SK-N-SH (cell line): ENCODE results near the gene ACIN1. TPM values are rescaled to one million over a fixed set of nuclear protein-coding genes. Genes with fewer than 3 reads are reported as not detected.

Source experiments
- CTCF ChIA-PET: fragments of 300-600, 350-600 bp; formaldehyde crosslinking; extraction: SDS; loops from one replicate; lab custom pipeline; 2021; lab: Yijun Ruan, JAX
- POLR2A ChIA-PET: fragments of 350-600 bp; sonication (Branson Sonifier 250); formaldehyde crosslinking; extraction: SDS; loops from one replicate; lab custom pipeline; 2020; ENCODE audit warnings: antibody characterized with exemption, inconsistent platforms; lab: Yijun Ruan, JAX
- DNase-seq: peaks from one replicate; pipeline ENCODE4 v3.0.0; 2012
- H2AFZ ChIP-seq: fragments of 200-600 bp; sonication (generic); 2 replicates; pipeline ENCODE4 v1.8.1; 2016; ENCODE audit warnings: antibody characterized with exemption, mild to moderate bottlenecking, low read depth
- H3F3A ChIP-seq: fragments of 200-600 bp; sonication (generic); replicated peaks from 2 replicates; pipeline ENCODE3; 2016; ENCODE audit warnings: antibody characterized with exemption, mild to moderate bottlenecking; ENCODE audit not compliant: insufficient read depth
- H3K27ac ChIP-seq, 2 experiments: fragments of 200-500 bp in 1 of 2; fragments of 200-600 bp in 1 of 2; sonication (Bioruptor generic) in 1 of 2; sonication (generic), shearing (Covaris generic) in 1 of 2; 2 replicates each; pipeline versions ENCODE4 v1.5.1 to v1.6.1; 2014 to 2016; ENCODE audit warnings: low read depth in 2 of 2, inconsistent platforms in 1 of 2, low read length in 1 of 2, mild to moderate bottlenecking in 1 of 2, mixed read lengths in 1 of 2
- H3K27me3 ChIP-seq: fragments of 200-600 bp; sonication (generic), shearing (Covaris generic); 2 replicates; pipeline ENCODE4 v1.6.1; 2016; ENCODE audit warnings: mixed run types; ENCODE audit not compliant: insufficient read depth
- H3K36me3 ChIP-seq, 2 experiments: fragments of 200-500 bp in 1 of 2; fragments of 200-600 bp in 1 of 2; sonication (Bioruptor generic) in 1 of 2; sonication (generic) in 1 of 2; replicated peaks in 1 of 2; 2 replicates each; pipeline versions ENCODE3 to v1.5.1; 2014 to 2016; ENCODE audit warnings: low read length in 1 of 2, mild to moderate bottlenecking in 1 of 2; ENCODE audit not compliant: insufficient read depth in 2 of 2, control insufficient read depth in 1 of 2
- H3K4me1 ChIP-seq, 2 experiments: fragments of 200-500 bp in 1 of 2; fragments of 200-600 bp in 1 of 2; sonication (Bioruptor generic) in 1 of 2; sonication (generic), shearing (Covaris generic) in 1 of 2; 2 replicates each; pipeline versions ENCODE4 v1.5.1 to v1.6.1; 2014 to 2016; ENCODE audit warnings: low read depth in 1 of 2, low read length in 1 of 2, mixed run types in 1 of 2; ENCODE audit not compliant: insufficient read depth in 2 of 2, control insufficient read depth in 1 of 2
- H3K4me2 ChIP-seq: fragments of 200-600 bp; sonication (generic), shearing (Covaris generic); 2 replicates; pipeline ENCODE4 v1.6.1; 2017; ENCODE audit warnings: mixed run types
- H3K4me3 ChIP-seq, 2 experiments: fragments of 200-500 bp in 1 of 2; fragments of 200-600 bp in 1 of 2; sonication (Bioruptor generic) in 1 of 2; sonication (generic), shearing (Covaris generic) in 1 of 2; 2 replicates each; pipeline versions ENCODE4 v1.5.1 to v1.8.1; 2014 to 2016; ENCODE audit warnings: low read depth in 2 of 2, inconsistent platforms in 1 of 2, low read length in 1 of 2, mild to moderate bottlenecking in 1 of 2, mixed read lengths in 1 of 2, moderate library complexity in 1 of 2
- H3K79me2 ChIP-seq: fragments of 200-600 bp; sonication (generic); 2 replicates; pipeline ENCODE4 v1.8.1; 2017; ENCODE audit warnings: mild to moderate bottlenecking; ENCODE audit not compliant: insufficient read depth
- H3K9ac ChIP-seq: fragments of 200-600 bp; sonication (generic); 2 replicates; pipeline ENCODE4 v1.6.1; 2017; ENCODE audit warnings: mixed run types
- H3K9me2 ChIP-seq: fragments of 200-600 bp; sonication (generic); 2 replicates; pipeline ENCODE4 v1.6.1; 2017; ENCODE audit warnings: mixed run types
- H3K9me3 ChIP-seq: fragments of 200-600 bp; sonication (generic); 2 replicates; pipeline ENCODE4 v1.6.1; 2017; ENCODE audit warnings: mixed run types, mild to moderate bottlenecking, moderate library complexity
- H4K20me1 ChIP-seq: fragments of 200-600 bp; sonication (generic); 2 replicates; pipeline ENCODE4 v1.6.1; 2017; ENCODE audit warnings: mild to moderate bottlenecking, mixed run types; ENCODE audit not compliant: insufficient read depth
- CTCF ChIP-seq: fragments of 200-600 bp; sonication (generic); IDR thresholded peaks from 2 replicates; pipeline ENCODE4 v1.6.1; 2017; ENCODE audit warnings: antibody characterized with exemption, mild to moderate bottlenecking, moderate library complexity
- EP300 ChIP-seq, 2 experiments: IDR thresholded peaks; 2 replicates each; pipeline versions ENCODE4 v1.4.0 to v1.6.1; 2012; ENCODE audit warnings: borderline replicate concordance in 1 of 2, low read depth in 1 of 2, low read length in 1 of 2
- EZH2phosphoT487 ChIP-seq: fragments of 200-600 bp; sonication (generic); IDR thresholded peaks from 2 replicates; pipeline ENCODE4 v1.6.1; 2017; ENCODE audit warnings: low read depth, mixed run types, mild to moderate bottlenecking, antibody characterized with exemption, moderate library complexity, borderline replicate concordance
- FOSL2 ChIP-seq: IDR thresholded peaks from 2 replicates; pipeline ENCODE4 v1.4.0; 2012; ENCODE audit warnings: low read depth, mild to moderate bottlenecking, moderate library complexity, borderline replicate concordance
- FOXJ3 ChIP-seq: sonication (generic); formaldehyde crosslinking; IDR thresholded peaks from 2 replicates; pipeline ENCODE4 v1.5.1; 2020; ENCODE audit warnings: mild to moderate bottlenecking, missing genetic modification reagents
- GABPA ChIP-seq: IDR thresholded peaks from 2 replicates; pipeline ENCODE4 v1.4.0; 2012; ENCODE audit warnings: low read depth, mild to moderate bottlenecking
- IRF3 ChIP-seq: fragments of 150-350 bp; IDR thresholded peaks from 2 replicates; pipeline ENCODE4 v1.6.1; 2016; ENCODE audit warnings: mild to moderate bottlenecking, low read depth, low read length
- JUND ChIP-seq: IDR thresholded peaks from 2 replicates; pipeline ENCODE4 v1.4.0; 2012
- PBX3 ChIP-seq: IDR thresholded peaks from 2 replicates; pipeline ENCODE4; 2012
- POLR2AphosphoS5 ChIP-seq: IDR thresholded peaks from 2 replicates; pipeline ENCODE4 v1.6.1; 2012; ENCODE audit warnings: low read depth, low read length
- RAD21 ChIP-seq: IDR thresholded peaks from 2 replicates; pipeline ENCODE4 v1.6.1; 2012; ENCODE audit warnings: mild to moderate bottlenecking, low read length
- SIN3A ChIP-seq: IDR thresholded peaks from 2 replicates; pipeline ENCODE4 v1.6.1; 2012; ENCODE audit warnings: low read depth, mild to moderate bottlenecking, low read length, moderate library complexity, borderline replicate concordance
- ZBTB33 ChIP-seq: IDR thresholded peaks from 2 replicates; pipeline ENCODE4 v1.4.0; 2012; ENCODE audit warnings: low read depth, borderline replicate concordance
- polyA plus RNA-seq, 3 experiments: library from polyadenylated mRNA; depleted of rRNA; stranded (reverse); fragments of >200 nt; gene quantifications; 2 replicates each; pipeline ENCODE4 v1.2.3, GENCODE V29; 2012

ACIN1 gene
- polyA plus RNA-seq, 1 of the 3 experiments (the other 2 are of a cell fraction): 159 TPM

GRCh38 chr14:23018107-23018506 is 76.8 kb downstream of the ACIN1 start:
- no peak overlapping the region for H3K4me3 ChIP-seq
- TF ChIP-seq ZBTB33: no peak
- TF ChIP-seq POLR2AphosphoS5: no peak
- TF ChIP-seq EP300 (IDR thresholded peaks at IDR 0.05; ENCODE audit: borderline replicate concordance in 1 of 2, low read depth in 1 of 2, low read length in 1 of 2): no peak
- no peak for TF ChIP-seq RAD21
- TF ChIP-seq CTCF: no peak
- TF ChIP-seq EZH2phosphoT487: no peak
- no peak for TF ChIP-seq PBX3
- no peak for TF ChIP-seq IRF3
- TF ChIP-seq FOSL2: no peak
- TF ChIP-seq SIN3A: no peak
- no peak for TF ChIP-seq FOXJ3 (CRISPR knock-in tag)
- TF ChIP-seq JUND: no peak
- no peak for TF ChIP-seq GABPA
- TF ChIP-seq, all 33 proteins: peak for 0
- ChIA-PET POLR2A (interaction anchor here (1.2 kb wide), 1 partner anchor 10 kb away, joined by 6 read pairs; no protein-coding TSS in a partner anchor), CTCF (interaction anchor here (0.8 to 3.6 kb wide), 2 partner anchors 24 to 32 kb away, joined by 3 to 18 read pairs; no protein-coding TSS in a partner anchor)
- Histone ChIP-seq H3K36me3 (no peaks in the 10 kb centered on the region), H3K9ac (no peak overlapping the region), H4K20me1 (no peaks in the 10 kb centered on the region), H3K4me2 (no peak overlapping the region), H3K9me3 (no peaks in the 10 kb centered on the region), H3F3A (peaks cover 3% of the 10 kb centered on the region), H3K9me2 (no peaks in the 10 kb centered on the region), H3K79me2 (no peaks in the 10 kb centered on the region), H2AFZ (no peak overlapping the region), H3K4me1 (peaks cover 3 to 9% of the 10 kb centered on the region in 2 experiments; a peak in 2 of 4 replicates), H3K27ac (no peak overlapping the region), H3K27me3 (no peaks in the 10 kb centered on the region)
- no peak for DNase-seq
